A549 (cell line): ENCODE measurements around the gene DLG2. TPM values are rescaled to one million over a fixed set of nuclear protein-coding genes. Genes with fewer than 3 reads are reported as not detected.

Source experiments
- ATAC-seq, 2 experiments: fragments of 200-7000 bp in 1 of 2; fragments of >200 bp in 1 of 2; cut with Nextera tagmentation in 1 of 2; cut with Tn5 transposase in 1 of 2; 3 replicates each; pipeline versions ENCODE4 v1.8.0 to v1.9.1; 2018 to 2020; ENCODE audit warnings: mild to moderate bottlenecking in 1 of 2, moderate library complexity in 1 of 2
- CTCF ChIA-PET: fragments of 300-600 bp; sonication (Branson Sonifier 250); formaldehyde crosslinking; extraction: SDS; loops from one replicate; lab custom pipeline; 2021; ENCODE audit warnings: antibody characterized with exemption, inconsistent platforms; lab: Yijun Ruan, JAX
- POLR2A ChIA-PET: fragments of 350-600 bp; formaldehyde crosslinking; extraction: SDS; loops from one replicate; lab custom pipeline; 2021; ENCODE audit warnings: antibody characterized with exemption, inconsistent platforms; lab: Yijun Ruan, JAX
- DNase-seq, 2 experiments: peaks; one replicate each; pipeline versions ENCODE4 v3.0.0 to v3.0.0-alpha.2; 2011 to 2016; ENCODE audit warnings: low read depth in 1 of 2, low spot score in 1 of 2
- FAIRE-seq: peaks from 2 replicates; lab custom pipeline; 2011; peaks lifted over from hg19 to GRCh38; lab: Jason Lieb, UNC
- H3K27ac ChIP-seq, 2 experiments: fragments of >200 bp; sonication (Bioruptor Twin); formaldehyde crosslinking; 3 replicates each; pipeline ENCODE4 v1.5.1; 2016 to 2017
- H3K4me1 ChIP-seq: fragments of >200 bp; sonication (Bioruptor Twin); formaldehyde crosslinking; 3 replicates; pipeline ENCODE4 v1.6.1; 2016
- H3K4me2 ChIP-seq: fragments of >200 bp; sonication (Bioruptor Twin); formaldehyde crosslinking; 3 replicates; pipeline ENCODE4 v1.6.1; 2016
- H3K4me3 ChIP-seq: fragments of >200 bp; sonication (Bioruptor Twin); formaldehyde crosslinking; 3 replicates; pipeline ENCODE4 v1.5.1; 2016
- H3K9me3 ChIP-seq: fragments of >200 bp; sonication (Bioruptor Twin); formaldehyde crosslinking; 3 replicates; pipeline ENCODE4 v1.6.1; 2016
- CHD2 ChIP-seq: fragments of 150-350 bp; IDR thresholded peaks from 2 replicates; pipeline ENCODE4 v1.6.1; 2014; ENCODE audit warnings: low read length; ENCODE audit not compliant: partially characterized antibody
- CHD4 ChIP-seq: fragments of 200-600 bp; sonication (generic); IDR thresholded peaks from 2 replicates; pipeline ENCODE4 v1.6.1; 2016; ENCODE audit warnings: antibody characterized with exemption, mild to moderate bottlenecking, borderline replicate concordance
- CTCF ChIP-seq: fragments of >200 bp; sonication (Bioruptor Twin); formaldehyde crosslinking; IDR thresholded peaks from 3 replicates; pipeline ENCODE4 v1.5.1; 2016
- EHF ChIP-seq: fragments of 250-450 bp; sonication (Bioruptor Pico); IDR thresholded peaks from 2 replicates; pipeline ENCODE4 v1.5.0; 2020; ENCODE audit warnings: mild to moderate bottlenecking
- EHMT2 ChIP-seq: fragments of 200-600 bp; sonication (generic); IDR thresholded peaks from 2 replicates; pipeline ENCODE4 v1.6.1; 2016; ENCODE audit warnings: antibody characterized with exemption, low read depth, mild to moderate bottlenecking, moderate library complexity
- FOSL2 ChIP-seq, 2 experiments: fragments of 450-650 bp in 1 of 2; fragments of >200 bp in 1 of 2; sonication (Bioruptor Twin) in 1 of 2; formaldehyde crosslinking; IDR thresholded peaks; 2 replicates each; pipeline versions ENCODE4 v1.5.0 to v1.6.1; 2016 to 2020; ENCODE audit warnings: mild to moderate bottlenecking in 1 of 2, moderate library complexity in 1 of 2
- FOXS1 ChIP-seq: fragments of 250-450 bp; sonication (Bioruptor Pico); IDR thresholded peaks from 2 replicates; pipeline ENCODE4 v1.5.0; 2020; ENCODE audit warnings: mild to moderate bottlenecking, moderate library complexity
- HDAC2 ChIP-seq: fragments of 200-600 bp; sonication (generic); IDR thresholded peaks from 2 replicates; pipeline ENCODE4 v1.6.1; 2016
- HEYL ChIP-seq: fragments of 250-450 bp; sonication (Bioruptor Pico); IDR thresholded peaks from 2 replicates; pipeline ENCODE4 v1.8.0; 2021; ENCODE audit warnings: mild to moderate bottlenecking, moderate library complexity
- JUN ChIP-seq, 2 experiments: fragments of >200 bp; sonication (Bioruptor Twin); formaldehyde crosslinking; IDR thresholded peaks; 2 replicates in 1 of 2; 3 replicates in 1 of 2; pipeline ENCODE4 v1.6.1; 2016 to 2017
- JUNB ChIP-seq: fragments of >200 bp; sonication (Bioruptor Twin); formaldehyde crosslinking; IDR thresholded peaks from 2 replicates; pipeline ENCODE4 v1.6.1; 2016
- KDM1A ChIP-seq: fragments of 200-600 bp; sonication (generic); IDR thresholded peaks from 2 replicates; pipeline ENCODE4 v1.6.1; 2016; ENCODE audit warnings: low read depth, mild to moderate bottlenecking
- MAFK ChIP-seq: fragments of 450-650 bp; IDR thresholded peaks from 2 replicates; pipeline ENCODE4 v1.6.1; 2014; ENCODE audit not compliant: partially characterized antibody
- MAZ ChIP-seq: fragments of 150-350 bp; IDR thresholded peaks from 2 replicates; pipeline ENCODE4 v1.6.1; 2014; ENCODE audit warnings: antibody characterized with exemption, low read depth, low read length, borderline replicate concordance
- MYC ChIP-seq: IDR thresholded peaks from 2 replicates; pipeline ENCODE4 v1.6.1; 2012; ENCODE audit warnings: mild to moderate bottlenecking, inconsistent platforms, low read length, improper control_type of control experiment, borderline replicate concordance
- NFE2L2 ChIP-seq: fragments of 150-350 bp; conservative IDR thresholded peaks from 2 replicates; pipeline ENCODE4 v1.6.1; 2014; ENCODE audit warnings: low read length
- PBX3 ChIP-seq: IDR thresholded peaks from 2 replicates; pipeline ENCODE4 v1.6.1; 2012
- PHF8 ChIP-seq: fragments of 200-600 bp; sonication (generic); IDR thresholded peaks from 2 replicates; pipeline ENCODE4 v1.6.1; 2016; ENCODE audit warnings: low read depth, mild to moderate bottlenecking, antibody characterized with exemption, moderate library complexity, borderline replicate concordance
- POLR2A ChIP-seq: IDR thresholded peaks from 2 replicates; pipeline ENCODE4 v1.6.1; 2012; ENCODE audit warnings: mild to moderate bottlenecking, low read length
- RAD21 ChIP-seq, 2 experiments: fragments of >200 bp in 1 of 2; sonication (Bioruptor Twin) in 1 of 2; formaldehyde crosslinking in 1 of 2; IDR thresholded peaks in 1 of 2; conservative IDR thresholded peaks in 1 of 2; 2 replicates in 1 of 2; 3 replicates in 1 of 2; pipeline ENCODE4 v1.6.1; 2012 to 2018; ENCODE audit warnings: inconsistent platforms in 1 of 2
- RFX5 ChIP-seq: fragments of 450-650 bp; IDR thresholded peaks from 2 replicates; pipeline ENCODE4 v1.7.1; 2014; ENCODE audit warnings: antibody characterized with exemption, mild to moderate bottlenecking, moderate library complexity
- SMC3 ChIP-seq: fragments of >200 bp; sonication (Bioruptor Twin); formaldehyde crosslinking; IDR thresholded peaks from 3 replicates; pipeline ENCODE4 v1.6.1; 2018; ENCODE audit warnings: inconsistent platforms
- SREBF2 ChIP-seq: fragments of 450-650 bp; IDR thresholded peaks from 2 replicates; pipeline ENCODE4 v1.6.1; 2014; ENCODE audit warnings: mild to moderate bottlenecking, moderate library complexity
- USF2 ChIP-seq: fragments of 450-650 bp; IDR thresholded peaks from 2 replicates; pipeline ENCODE4 v1.6.1; 2014; ENCODE audit warnings: antibody characterized with exemption
- ZFP36 ChIP-seq: fragments of 450-650 bp; IDR thresholded peaks from 2 replicates; pipeline ENCODE4 v1.6.1; 2014; ENCODE audit warnings: borderline replicate concordance; ENCODE audit not compliant: partially characterized antibody
- ZNF302 ChIP-seq: fragments of 250-450 bp; sonication (Bioruptor Pico); IDR thresholded peaks from 2 replicates; pipeline ENCODE4 v1.9.0; 2021; ENCODE audit warnings: inconsistent platforms, mild to moderate bottlenecking, moderate library complexity
- ZSCAN20 ChIP-seq: fragments of 250-450 bp; sonication (Bioruptor Pico); IDR thresholded peaks from 2 replicates; pipeline ENCODE4 v1.8.0; 2022; ENCODE audit warnings: mild to moderate bottlenecking, moderate library complexity
- WGBS: methylation state at CpG from one replicate; pipeline ENCODE4 v1.1.6; 2017; ENCODE audit errors: missing lambda C conversion rate; 5-methylcytosine and 5-hydroxymethylcytosine counted together
- polyA plus RNA-seq, 4 experiments: library from polyadenylated mRNA; depleted of rRNA in 3 of 4; stranded (reverse); fragments of >200 nt; fragmentation: RNase III in 1 of 4; extraction: RNeasy Plus Mini Kit Qiagen cat#74134 plus additional on column Dnase treatment in 1 of 4; gene quantifications; 2 replicates in 3 of 4; 3 replicates in 1 of 4; pipeline ENCODE4 v1.2.3, GENCODE V29; 2011 to 2017

The DLG2 gene
- polyA plus RNA-seq, 2 of the 4 experiments (the other 2 are of a cell fraction): 0.26 to 0.79 TPM

GRCh38 chr11:84408946-84409411 is 1218.2 kb downstream of the DLG2 start:
- ChIA-PET CTCF (no interaction called here), POLR2A (no interaction called here)
- FAIRE-seq: no peak
- no peak overlapping the region for H3K27ac ChIP-seq
- no peaks in the 10 kb centered on the region for H3K9me3 ChIP-seq
- WGBS: 4% methylated on average over 3 of the region's 3 CpGs
- no peak for TF ChIP-seq USF2
- TF ChIP-seq PBX3: no peak
- TF ChIP-seq EHF: no peak
- TF ChIP-seq RAD21 (conservative IDR thresholded peaks at IDR 0.05 in 1 of 2, IDR thresholded peaks at IDR 0.05 in 1 of 2): no peak
- no peak for TF ChIP-seq ZFP36
- no peak for TF ChIP-seq HEYL (CRISPR knock-in tag)
- no peak for TF ChIP-seq CHD2
- TF ChIP-seq EHMT2: no peak
- TF ChIP-seq HDAC2: no peak
- no peak for TF ChIP-seq CHD4
- TF ChIP-seq JUNB: no peak
- no peak for TF ChIP-seq ZNF302
- TF ChIP-seq POLR2A: no peak
- no peak for TF ChIP-seq KDM1A
- no peak for TF ChIP-seq MYC
- no peak for TF ChIP-seq CTCF
- TF ChIP-seq SMC3: no peak
- no peak for TF ChIP-seq FOXS1 (CRISPR knock-in tag)
- TF ChIP-seq SREBF2: no peak
- no peak for ATAC-seq
- no peak overlapping the region for H3K4me3 ChIP-seq
- no peak overlapping the region for H3K4me2 ChIP-seq
- DNase-seq: no peak
- H3K4me1 ChIP-seq: no peaks in the 10 kb centered on the region

GRCh38 chr11:84407091-84407490 is 1220.1 kb downstream of the DLG2 start:
- no peak for DNase-seq
- H3K4me1 ChIP-seq: no peaks in the 10 kb centered on the region
- no peak overlapping the region for H3K4me2 ChIP-seq
- no peaks in the 10 kb centered on the region for H3K9me3 ChIP-seq
- FAIRE-seq: no peak
- no peak for TF ChIP-seq JUN (IDR thresholded peaks at IDR 0.05)
- no peak for TF ChIP-seq EHMT2
- TF ChIP-seq FOXS1 (CRISPR knock-in tag): no peak
- no peak for TF ChIP-seq FOSL2 (IDR thresholded peaks at IDR 0.05)
- TF ChIP-seq FOSL2 (CRISPR knock-in tag; IDR thresholded peaks at IDR 0.05): no peak
- no peak for TF ChIP-seq MAFK
- TF ChIP-seq PHF8: no peak
- no peak for TF ChIP-seq MAZ
- TF ChIP-seq ZSCAN20: no peak
- no peak for TF ChIP-seq NFE2L2
- TF ChIP-seq HEYL (CRISPR knock-in tag): no peak
- TF ChIP-seq RFX5: no peak
- 9% methylated on average over 4 of the region's 4 CpGs for WGBS
- POLR2A ChIA-PET: no interaction called here
- CTCF ChIA-PET: no interaction called here
- H3K4me3 ChIP-seq: no peak overlapping the region
- ATAC-seq: no peak
- H3K27ac ChIP-seq: no peak overlapping the region
